Activated CD8-positive, alpha-beta T cell treated with anti-CD3 and anti-CD28 coated beads for 36 hours (primary cell): ENCODE measurements around the gene TGFBR2. TPM values are rescaled to one million over a fixed set of nuclear protein-coding genes. Genes with fewer than 3 reads are reported as not detected.
A peak's percentile ranks its signal among the peaks of the same experiment; 100 is the strongest.

Experiments
- ATAC-seq: fragments of 200-7000 bp; cut with Tn5 transposase; one replicate; pipeline ENCODE4 v1.10.0; 2021; ENCODE audit warnings: mild to moderate bottlenecking, moderate library complexity
- CTCF ChIA-PET: fragments of 350-600 bp; sonication (Branson Sonifier 250); formaldehyde crosslinking; loops from one replicate; lab custom pipeline; 2021; ENCODE audit warnings: antibody characterized with exemption; lab: Charles Lee
- POLR2A ChIA-PET: fragments of 350-600 bp; sonication (Branson Sonifier 250); formaldehyde crosslinking; loops from one replicate; lab custom pipeline; 2021; ENCODE audit warnings: antibody characterized with exemption; lab: Charles Lee
- DNase-seq: peaks from one replicate; pipeline ENCODE4 v3.0.0-alpha.2; 2020
- H3K27ac Mint-ChIP-seq: one replicate; pipeline ENCODE4 v1.8.0; 2021; ENCODE audit warnings: mild to moderate bottlenecking, mixed read lengths
- H3K27me3 Mint-ChIP-seq: one replicate; pipeline ENCODE4 v1.8.0; 2021; ENCODE audit warnings: mixed read lengths
- H3K36me3 Mint-ChIP-seq: one replicate; pipeline ENCODE4 v1.8.0; 2021; ENCODE audit warnings: low read depth, mixed read lengths
- H3K4me1 Mint-ChIP-seq: one replicate; pipeline ENCODE4 v1.8.0; 2021; ENCODE audit warnings: low read depth, mixed read lengths
- H3K4me3 Mint-ChIP-seq: one replicate; pipeline ENCODE4 v1.8.0; 2021; ENCODE audit warnings: mild to moderate bottlenecking, moderate library complexity, mixed read lengths
- H3K9me3 Mint-ChIP-seq: one replicate; pipeline ENCODE4 v1.8.0; 2021; ENCODE audit warnings: mixed read lengths
- intact Hi-C: fragments of 100-400 bp; cut with micrococcal nuclease; formaldehyde crosslinking; loops from one replicate; pipeline ENCODE4 v1.10.0; 2022
- total RNA-seq, 2 experiments: library from RNA; stranded (reverse); gene quantifications; one replicate each; pipeline ENCODE4 v1.2.3, GENCODE V29; 2021
- TF ChIP-seq, protein P1 (sequence below): fragments of 200-600 bp; IDR thresholded peaks from one replicate; pipeline ENCODE4 v1.8.0; 2022; ENCODE audit warnings: antibody characterized with exemption, mild to moderate bottlenecking

The TGFBR2 gene
- total RNA-seq, 2 experiments from 2014 or later: 49.1 to 50.0 TPM

DNA sequence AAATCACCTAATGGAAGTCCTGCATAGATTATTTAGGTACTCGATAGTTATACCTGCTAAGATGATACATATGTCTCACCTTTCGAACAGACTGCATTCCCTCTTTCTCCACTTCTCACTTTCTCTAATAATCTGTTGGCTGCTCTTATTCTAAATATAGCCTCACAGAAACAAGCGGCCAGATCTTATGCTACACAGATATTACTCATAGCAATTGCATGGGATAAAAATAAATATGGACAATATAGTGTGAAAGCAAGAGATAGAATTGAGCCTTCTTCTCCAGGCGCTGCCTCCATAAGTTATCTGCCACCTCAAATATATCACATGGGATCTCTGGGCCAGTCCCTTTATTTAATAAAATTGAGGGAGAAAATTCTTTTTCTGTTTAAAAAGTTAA is 29.5 kb upstream of the TGFBR2 start:
- H3K4me1 Mint-ChIP-seq: peaks cover 20% of the 10 kb centered on the region
- intact Hi-C loops: no loop called here
- no peaks in the 10 kb centered on the region for H3K36me3 Mint-ChIP-seq
- H3K9me3 Mint-ChIP-seq: peaks cover 4% of the 10 kb centered on the region
- H3K27me3 Mint-ChIP-seq: no peaks in the 10 kb centered on the region
- no peak for DNase-seq
- CTCF ChIA-PET: no interaction called here
- POLR2A ChIA-PET: no interaction called here
- ATAC-seq: no peak
- H3K4me3 Mint-ChIP-seq: no peak overlapping the region
- TF ChIP-seq, protein P1, sequence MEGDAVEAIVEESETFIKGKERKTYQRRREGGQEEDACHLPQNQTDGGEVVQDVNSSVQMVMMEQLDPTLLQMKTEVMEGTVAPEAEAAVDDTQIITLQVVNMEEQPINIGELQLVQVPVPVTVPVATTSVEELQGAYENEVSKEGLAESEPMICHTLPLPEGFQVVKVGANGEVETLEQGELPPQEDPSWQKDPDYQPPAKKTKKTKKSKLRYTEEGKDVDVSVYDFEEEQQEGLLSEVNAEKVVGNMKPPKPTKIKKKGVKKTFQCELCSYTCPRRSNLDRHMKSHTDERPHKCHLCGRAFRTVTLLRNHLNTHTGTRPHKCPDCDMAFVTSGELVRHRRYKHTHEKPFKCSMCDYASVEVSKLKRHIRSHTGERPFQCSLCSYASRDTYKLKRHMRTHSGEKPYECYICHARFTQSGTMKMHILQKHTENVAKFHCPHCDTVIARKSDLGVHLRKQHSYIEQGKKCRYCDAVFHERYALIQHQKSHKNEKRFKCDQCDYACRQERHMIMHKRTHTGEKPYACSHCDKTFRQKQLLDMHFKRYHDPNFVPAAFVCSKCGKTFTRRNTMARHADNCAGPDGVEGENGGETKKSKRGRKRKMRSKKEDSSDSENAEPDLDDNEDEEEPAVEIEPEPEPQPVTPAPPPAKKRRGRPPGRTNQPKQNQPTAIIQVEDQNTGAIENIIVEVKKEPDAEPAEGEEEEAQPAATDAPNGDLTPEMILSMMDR: no peak
- H3K27ac Mint-ChIP-seq: no peak overlapping the region

DNA sequence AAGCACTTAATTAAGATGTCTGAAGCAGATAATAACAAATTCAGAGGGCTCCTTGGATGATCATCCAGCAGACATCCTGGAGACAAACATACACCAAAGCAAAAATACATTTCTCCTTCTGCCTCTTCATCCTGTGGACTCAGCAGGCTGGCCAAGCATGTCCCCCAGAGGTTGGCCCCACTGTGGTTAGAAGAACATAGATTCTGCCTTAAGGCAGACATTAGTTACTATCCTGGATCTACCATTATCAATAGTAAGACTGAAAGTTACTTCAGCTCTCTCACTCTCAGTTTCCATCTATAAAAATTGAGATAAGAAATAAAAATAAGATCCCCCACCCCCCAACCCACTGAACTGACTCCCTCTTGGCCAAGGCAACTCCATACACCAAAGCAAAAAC is 28.6 kb upstream of the TGFBR2 start:
- Mint-ChIP-seq H3K4me3 (no peak overlapping the region), H3K27me3 (no peaks in the 10 kb centered on the region), H3K27ac (no peak overlapping the region), H3K36me3 (no peaks in the 10 kb centered on the region), H3K9me3 (no peaks in the 10 kb centered on the region), H3K4me1 (peaks cover 20% of the 10 kb centered on the region)
- DNase-seq (peak; percentile 25), ATAC-seq (peak; percentile 69)
- CTCF ChIA-PET: no interaction called here
- TF ChIP-seq, protein P1: no peak
- POLR2A ChIA-PET: interaction anchor here (0.6 kb wide), 1 partner anchor 140 kb away, joined by 3 read pairs; no protein-coding TSS in a partner anchor
- intact Hi-C loops: no loop called here

DNA sequence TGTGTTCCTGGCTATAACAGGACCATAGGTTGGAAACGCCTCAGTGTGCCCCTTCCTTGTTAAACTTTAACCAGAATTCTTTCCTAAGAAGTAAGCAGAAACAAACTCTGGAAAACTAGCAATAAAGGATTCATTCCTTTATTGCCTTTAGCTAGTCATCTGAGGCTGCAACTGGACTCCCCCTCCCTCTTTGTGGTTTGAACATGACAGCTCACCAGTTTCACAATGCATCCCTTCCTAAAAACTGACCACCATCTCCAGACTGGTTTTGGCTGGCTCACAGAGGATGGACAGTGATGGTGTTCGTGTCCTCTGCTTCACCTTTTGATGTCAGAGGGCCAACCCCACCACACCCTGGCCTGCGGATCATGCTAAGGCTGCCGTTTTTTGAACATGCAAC is 27.9 kb upstream of the TGFBR2 start:
- Mint-ChIP-seq H3K9me3 (no peaks in the 10 kb centered on the region), H3K4me3 (no peak overlapping the region), H3K36me3 (no peaks in the 10 kb centered on the region), H3K4me1 (peaks cover 20% of the 10 kb centered on the region), H3K27me3 (no peaks in the 10 kb centered on the region), H3K27ac (no peak overlapping the region)
- TF ChIP-seq, protein P1: no peak
- CTCF ChIA-PET: interaction anchor here (0.8 kb wide), 1 partner anchor 24 kb away, joined by 3 read pairs; no protein-coding TSS in a partner anchor
- no peak for DNase-seq
- intact Hi-C loops: no loop called here
- POLR2A ChIA-PET: no interaction called here
- ATAC-seq: no peak

DNA sequence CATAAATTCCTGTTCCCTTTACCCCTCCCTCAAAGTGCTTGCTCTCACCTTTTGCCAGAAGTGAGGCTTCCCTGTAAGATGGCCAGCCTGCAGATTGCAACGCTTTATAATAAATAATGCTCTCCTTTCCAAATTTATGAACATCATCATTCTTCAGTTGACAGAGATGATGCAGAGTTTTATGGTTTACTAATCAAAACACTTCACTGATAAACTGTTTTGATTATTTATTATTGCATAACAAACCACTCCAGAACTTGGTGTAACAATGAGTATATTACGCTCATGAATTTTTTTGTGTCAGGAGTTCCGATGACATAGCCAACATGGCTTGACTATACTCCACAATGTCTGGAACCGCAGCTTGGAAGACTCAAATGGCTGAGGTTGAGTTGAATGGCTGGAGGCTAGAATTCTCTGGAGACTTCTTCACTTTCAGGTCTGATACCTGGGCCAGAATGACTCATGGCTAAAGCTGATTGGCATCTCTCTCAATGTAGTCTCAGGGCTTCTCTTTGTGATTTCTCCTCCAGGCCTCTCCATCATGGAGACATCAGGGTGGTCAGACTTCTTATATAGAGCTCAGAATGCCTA is 27.3 kb upstream of the TGFBR2 start:
- no peaks in the 10 kb centered on the region for H3K9me3 Mint-ChIP-seq
- ChIA-PET CTCF (interaction anchor here (0.8 to 2.4 kb wide), 2 partner anchors 11 to 24 kb away, joined by 3 to 7 read pairs; no protein-coding TSS in a partner anchor), POLR2A (no interaction called here)
- ATAC-seq (no peak), DNase-seq (no peak)
- no peak overlapping the region for H3K4me3 Mint-ChIP-seq
- no peaks in the 10 kb centered on the region for H3K27me3 Mint-ChIP-seq
- intact Hi-C loops: no loop called here
- H3K27ac Mint-ChIP-seq: no peak overlapping the region
- H3K4me1 Mint-ChIP-seq: peaks cover 20% of the 10 kb centered on the region
- no peaks in the 10 kb centered on the region for H3K36me3 Mint-ChIP-seq
- TF ChIP-seq, protein P1: no peak

DNA sequence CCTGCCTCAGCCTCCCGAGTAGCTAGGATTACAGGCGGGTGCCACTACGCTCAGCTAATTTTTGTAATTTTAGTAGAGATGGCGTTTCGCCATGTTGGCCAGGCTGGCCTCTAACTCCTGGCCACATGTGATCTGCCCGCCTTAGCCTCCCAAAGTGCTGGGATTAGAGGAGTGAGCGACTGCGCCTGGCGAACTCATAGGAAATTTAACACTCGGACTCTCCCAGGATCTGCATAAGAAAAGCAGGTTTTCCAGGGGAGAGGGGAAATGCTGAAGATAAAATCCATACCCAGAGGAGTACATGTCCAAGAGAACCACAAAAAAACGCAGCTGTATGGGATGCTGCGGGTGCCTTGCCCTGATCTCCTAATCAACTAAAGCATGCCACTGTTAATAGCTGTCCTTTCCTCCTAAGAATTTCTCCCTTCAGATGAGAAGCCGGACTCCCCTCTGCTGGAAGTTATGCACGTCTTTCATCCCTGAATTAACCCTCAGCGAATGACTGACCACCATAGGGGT is 25.3 kb upstream of the TGFBR2 start:
- ATAC-seq (no peak), DNase-seq (no peak)
- peaks cover 20% of the 10 kb centered on the region for H3K4me1 Mint-ChIP-seq
- no peaks in the 10 kb centered on the region for H3K36me3 Mint-ChIP-seq
- no peaks in the 10 kb centered on the region for H3K27me3 Mint-ChIP-seq
- H3K9me3 Mint-ChIP-seq: no peaks in the 10 kb centered on the region
- TF ChIP-seq, protein P1: no peak
- CTCF ChIA-PET: interaction anchor here (1.0 to 2.4 kb wide), 3 partner anchors 9 to 110 kb away, joined by 3 to 7 read pairs (median 3); no protein-coding TSS in a partner anchor
- no peak overlapping the region for H3K27ac Mint-ChIP-seq
- intact Hi-C loops: no loop called here
- POLR2A ChIA-PET: interaction anchor here (1.0 kb wide), 1 partner anchor 19 kb away, joined by 4 read pairs; no protein-coding TSS in a partner anchor
- no peak overlapping the region for H3K4me3 Mint-ChIP-seq
